SU-DHL-6 (cell line): Measurements from ENCODE around the gene DOCK6.

Source experiments
- H2AFZ ChIP-seq: fragments of 200-600 bp; sonication (generic); 2 replicates; pipeline ENCODE4 v1.6.1; 2014; ENCODE audit warnings: low read depth, mild to moderate bottlenecking, moderate library complexity, mixed read lengths, antibody characterized with exemption, low read length; ENCODE audit not compliant: severe bottlenecking
- H3F3A ChIP-seq: fragments of 200-600 bp; shearing (Covaris generic); 2 replicates; pipeline ENCODE4 v1.6.0; 2016; ENCODE audit warnings: antibody characterized with exemption, mild to moderate bottlenecking; ENCODE audit not compliant: insufficient read depth
- H3K27ac ChIP-seq: fragments of 200-600 bp; sonication (generic); 2 replicates; pipeline ENCODE4 v1.5.1; 2016; ENCODE audit warnings: low read depth, mild to moderate bottlenecking, low read length, moderate library complexity, mixed read lengths
- H3K27me3 ChIP-seq: fragments of 200-600 bp; sonication (generic), shearing (Covaris generic); 2 replicates; pipeline ENCODE4 v1.6.0; 2014; ENCODE audit warnings: mild to moderate bottlenecking, low read length
- H3K36me3 ChIP-seq: fragments of 200-600 bp; sonication (generic); 2 replicates; pipeline ENCODE4 v1.6.1; 2014; ENCODE audit warnings: mild to moderate bottlenecking, low read length, mixed read lengths
- H3K4me2 ChIP-seq: fragments of 300-600, 200-600 bp; shearing (Covaris generic), sonication (generic); 2 replicates; pipeline ENCODE4 v1.6.0; 2014; ENCODE audit warnings: low read length, low read depth, mild to moderate bottlenecking; ENCODE audit not compliant: poor library complexity, severe bottlenecking
- H3K4me3 ChIP-seq: fragments of 200-600 bp; sonication (generic); 2 replicates; pipeline ENCODE4 v1.5.1; 2014; ENCODE audit warnings: antibody characterized with exemption, low read length, mild to moderate bottlenecking, mixed read lengths; ENCODE audit not compliant: insufficient read depth, poor library complexity, severe bottlenecking
- H3K79me2 ChIP-seq: fragments of 200-600 bp; sonication (generic); 2 replicates; pipeline ENCODE4 v1.6.1; 2014; ENCODE audit warnings: mild to moderate bottlenecking, low read length, moderate library complexity; ENCODE audit not compliant: insufficient read depth
- H3K9ac ChIP-seq: fragments of 200-600 bp; sonication (generic); 2 replicates; pipeline ENCODE4 v1.7.0; 2014; ENCODE audit warnings: mild to moderate bottlenecking, low read length
- H3K9me2 ChIP-seq: fragments of 200-600 bp; sonication (generic); replicated peaks from 2 replicates; pipeline ENCODE4 v1.6.1; 2014; ENCODE audit warnings: low read length; ENCODE audit not compliant: insufficient read depth
- H3K9me3 ChIP-seq: fragments of 200-600 bp; sonication (generic); 2 replicates; pipeline ENCODE4 v1.6.1; 2014; ENCODE audit warnings: low read length, mixed read lengths; ENCODE audit not compliant: insufficient read depth
- H4K20me1 ChIP-seq: fragments of 200-600 bp; sonication (generic); 2 replicates; pipeline ENCODE4 v1.6.1; 2014; ENCODE audit warnings: low read depth, mild to moderate bottlenecking, antibody characterized with exemption, low read length, moderate library complexity, mixed read lengths
- CTCF ChIP-seq: fragments of 200-600 bp; sonication (generic); IDR thresholded peaks from one replicate; pipeline ENCODE4 v1.5.1; 2017; ENCODE audit warnings: antibody characterized with exemption, mild to moderate bottlenecking, low read length, moderate library complexity; ENCODE audit not compliant: insufficient read depth, poor library complexity, severe bottlenecking
- EZH2phosphoT487 ChIP-seq: fragments of 200-600 bp; sonication (generic), shearing (Covaris generic); conservative IDR thresholded peaks from 2 replicates; pipeline ENCODE4 v1.6.1; 2018; ENCODE audit warnings: mild to moderate bottlenecking, antibody characterized with exemption, low read length, moderate library complexity, mixed read lengths

Gene DOCK6

GRCh38 chr19:11295665-11296245 lies 33.4 kb upstream of the DOCK6 start, which contains the start of gene TSPAN16:
Gene TSPAN16, plus strand, starts transcription at chr19:11296160. Its CDS starts 138 bp downstream, at chr19:11296298.
- Histone ChIP-seq H3K4me2 (no peak within 1 kb of the TSS), H3K4me3 (no peak within 1 kb of the TSS), H4K20me1 (no peaks in the 10 kb centered on the region), H3K27ac (no peak within 1 kb of the TSS), H2AFZ (no peak within 1 kb of the TSS), H3K79me2 (no peaks in the 10 kb centered on the region), H3F3A (no peaks in the 10 kb centered on the region), H3K9ac (no peak within 1 kb of the TSS), H3K36me3 (no peaks in the 10 kb centered on the region), H3K9me2 (no peaks in the 10 kb centered on the region), H3K9me3 (no peaks in the 10 kb centered on the region), H3K27me3 (no peaks in the 10 kb centered on the region)
- no peak for TF ChIP-seq CTCF

- Histone ChIP-seq H3K9me2 (no peaks in the 10 kb centered on the region), H3K4me3 (no peak overlapping the region), H3K27me3 (no peaks in the 10 kb centered on the region), H2AFZ (no peak overlapping the region), H3F3A (no peaks in the 10 kb centered on the region), H3K4me2 (no peak overlapping the region), H3K79me2 (no peaks in the 10 kb centered on the region), H3K9ac (no peak overlapping the region), H4K20me1 (no peaks in the 10 kb centered on the region), H3K36me3 (no peaks in the 10 kb centered on the region), H3K9me3 (no peaks in the 10 kb centered on the region), H3K27ac (no peak overlapping the region)
- TF ChIP-seq EZH2phosphoT487 (no peak), CTCF (no peak)
Measured at GRCh38 chr19:11295180-11295579, 32.9 kb upstream of the DOCK6 start.

GRCh38 chr19:11293433-11294389 lies 31.4 kb upstream of the DOCK6 start:
- TF ChIP-seq EZH2phosphoT487 = no peak
- TF ChIP-seq CTCF = peak; percentile 82
- Histone ChIP-seq H4K20me1 (no peaks in the 10 kb centered on the region), H3K4me2 (peak overlapping the region; percentile 26), H3F3A (no peaks in the 10 kb centered on the region), H3K79me2 (no peaks in the 10 kb centered on the region), H3K27me3 (no peaks in the 10 kb centered on the region), H3K9me3 (no peaks in the 10 kb centered on the region), H3K36me3 (no peaks in the 10 kb centered on the region), H3K27ac (no peak overlapping the region), H2AFZ (no peak overlapping the region), H3K9me2 (no peaks in the 10 kb centered on the region), H3K4me3 (no peak overlapping the region), H3K9ac (no peak overlapping the region; the same call in 1 of the 2 replicates)
